NB4 (cell line): ENCODE data around the gene AFMID.
A peak's percentile ranks its signal among the peaks of the same experiment; 100 is the strongest.
"Not testable (repeated sequence)": the region's sequence is repeated elsewhere in the genome, so short reads cannot be mapped to it uniquely, and the experiment has no call there.

ENCODE experiments used
- DNase-seq: peaks from one replicate; pipeline ENCODE4 v3.0.0; 2010; ENCODE audit warnings: low read depth
- H3K4me3 ChIP-seq: one replicate; pipeline ENCODE4 v1.5.1; 2011; ENCODE audit warnings: mild to moderate bottlenecking, low read depth, low read length, moderate library complexity
- MYC ChIP-seq: IDR thresholded peaks from 2 replicates; pipeline ENCODE4 v1.6.1; 2011; ENCODE audit warnings: low read depth, low read length
- POLR2A ChIP-seq: IDR thresholded peaks from 2 replicates; pipeline ENCODE4 v1.6.1; 2011; ENCODE audit warnings: mild to moderate bottlenecking; ENCODE audit not compliant: insufficient read length; ENCODE audit errors: extremely low read depth
- TF ChIP-seq, protein P1 (sequence below): IDR thresholded peaks from 2 replicates; pipeline ENCODE4 v1.6.1; 2011; ENCODE audit warnings: low read depth, low read length
- TF ChIP-seq, protein P2 (sequence below): IDR thresholded peaks from one replicate; pipeline ENCODE4 v1.5.1; 2012; ENCODE audit warnings: low read depth, low read length

The AFMID gene

DNA sequence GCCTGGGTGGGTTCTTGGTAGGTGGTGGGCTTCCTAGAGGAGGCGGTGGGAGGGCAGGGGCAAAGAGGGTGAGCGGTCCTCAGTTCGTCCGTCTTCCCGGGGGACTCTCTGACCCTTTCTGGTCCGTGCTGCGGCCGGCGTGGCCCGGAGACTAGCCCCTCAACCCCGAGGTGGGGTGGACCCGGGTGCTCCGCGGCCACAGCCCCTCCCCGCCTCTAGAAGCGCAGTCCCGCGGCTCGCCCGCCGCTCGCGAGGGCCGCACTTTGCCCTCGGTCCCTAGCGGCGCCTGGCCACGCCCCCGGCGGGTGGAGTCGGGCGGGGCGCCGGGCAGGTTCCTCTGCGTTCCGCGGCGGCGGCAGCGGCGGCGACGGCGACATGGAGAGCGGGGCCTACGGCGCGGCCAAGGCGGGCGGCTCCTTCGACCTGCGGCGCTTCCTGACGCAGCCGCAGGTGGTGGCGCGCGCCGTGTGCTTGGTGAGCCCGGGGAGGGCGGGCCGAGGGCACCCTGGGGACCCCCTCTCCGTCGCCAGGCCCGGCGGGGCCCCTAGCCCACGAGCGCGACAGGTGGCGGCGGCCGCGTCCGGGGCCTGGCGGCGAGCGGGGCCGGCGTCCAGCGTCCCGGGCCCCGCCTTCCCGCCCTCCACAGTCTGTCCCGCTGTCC, 18.8 kb upstream of the AFMID start, which contains the start of gene SYNGR2:
Gene SYNGR2, plus strand, starts transcription at position 340 of the 661 bp plus-strand sequence. Its CDS starts 36 bp downstream, at position 376.
- peak within 1 kb of the TSS; percentile 53 for H3K4me3 ChIP-seq
- DNase-seq, result peak; percentile 85
- TF ChIP-seq, protein P1, sequence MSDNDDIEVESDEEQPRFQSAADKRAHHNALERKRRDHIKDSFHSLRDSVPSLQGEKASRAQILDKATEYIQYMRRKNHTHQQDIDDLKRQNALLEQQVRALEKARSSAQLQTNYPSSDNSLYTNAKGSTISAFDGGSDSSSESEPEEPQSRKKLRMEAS, result no peak
- TF ChIP-seq POLR2A, result peak; percentile 78
- TF ChIP-seq, protein P2, sequence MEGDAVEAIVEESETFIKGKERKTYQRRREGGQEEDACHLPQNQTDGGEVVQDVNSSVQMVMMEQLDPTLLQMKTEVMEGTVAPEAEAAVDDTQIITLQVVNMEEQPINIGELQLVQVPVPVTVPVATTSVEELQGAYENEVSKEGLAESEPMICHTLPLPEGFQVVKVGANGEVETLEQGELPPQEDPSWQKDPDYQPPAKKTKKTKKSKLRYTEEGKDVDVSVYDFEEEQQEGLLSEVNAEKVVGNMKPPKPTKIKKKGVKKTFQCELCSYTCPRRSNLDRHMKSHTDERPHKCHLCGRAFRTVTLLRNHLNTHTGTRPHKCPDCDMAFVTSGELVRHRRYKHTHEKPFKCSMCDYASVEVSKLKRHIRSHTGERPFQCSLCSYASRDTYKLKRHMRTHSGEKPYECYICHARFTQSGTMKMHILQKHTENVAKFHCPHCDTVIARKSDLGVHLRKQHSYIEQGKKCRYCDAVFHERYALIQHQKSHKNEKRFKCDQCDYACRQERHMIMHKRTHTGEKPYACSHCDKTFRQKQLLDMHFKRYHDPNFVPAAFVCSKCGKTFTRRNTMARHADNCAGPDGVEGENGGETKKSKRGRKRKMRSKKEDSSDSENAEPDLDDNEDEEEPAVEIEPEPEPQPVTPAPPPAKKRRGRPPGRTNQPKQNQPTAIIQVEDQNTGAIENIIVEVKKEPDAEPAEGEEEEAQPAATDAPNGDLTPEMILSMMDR, result no peak
- TF ChIP-seq MYC, result peak; percentile 37; the same call in 1 of the 2 replicates

DNA sequence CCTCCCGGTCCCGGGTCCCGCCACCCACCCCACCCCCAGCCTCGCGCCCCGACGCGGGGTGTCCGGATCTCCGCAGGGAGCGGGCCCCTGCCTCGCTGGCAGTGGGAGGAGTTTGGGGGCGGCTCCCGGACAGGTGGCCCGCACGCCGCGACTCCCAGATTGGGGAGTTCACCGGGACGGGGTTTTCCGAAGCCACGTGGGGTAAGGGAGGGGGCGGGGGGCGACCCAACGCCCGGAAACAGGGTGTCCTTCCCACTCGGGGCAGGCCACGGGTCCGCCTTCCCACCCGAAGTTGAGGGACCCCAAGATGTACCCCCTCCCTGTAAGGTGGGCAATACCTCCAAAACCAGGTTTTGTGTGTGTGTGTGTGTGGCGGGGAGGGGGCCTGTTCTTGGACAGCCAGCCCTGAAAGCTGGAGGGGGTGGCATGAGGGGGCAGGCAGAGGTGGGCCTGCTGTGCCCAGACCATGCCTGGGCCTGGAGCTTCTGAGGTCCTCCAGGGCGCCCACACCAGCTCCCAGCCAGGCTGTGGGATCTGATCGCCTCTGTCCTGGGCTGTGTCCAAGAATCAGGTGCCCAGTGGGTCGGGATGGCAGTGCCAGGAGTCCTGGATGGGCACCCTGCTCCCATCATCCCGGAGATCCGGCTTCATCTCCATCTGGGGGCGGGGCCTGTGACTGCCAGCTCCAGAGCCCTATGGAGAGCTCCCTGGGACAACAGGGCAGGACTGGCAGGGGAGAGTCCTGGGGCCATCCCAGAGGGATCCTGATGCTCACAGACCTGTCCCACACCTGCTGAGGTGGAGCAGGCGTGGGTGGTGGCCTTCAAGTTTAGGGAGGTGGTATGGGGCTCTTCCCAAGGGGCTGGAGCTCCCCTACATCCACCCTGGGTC, 18.0 kb upstream of the AFMID start:
- TF ChIP-seq, protein P1, result peak; percentile 56
- TF ChIP-seq MYC, result no peak
- peak; percentile 35 for DNase-seq

DNA sequence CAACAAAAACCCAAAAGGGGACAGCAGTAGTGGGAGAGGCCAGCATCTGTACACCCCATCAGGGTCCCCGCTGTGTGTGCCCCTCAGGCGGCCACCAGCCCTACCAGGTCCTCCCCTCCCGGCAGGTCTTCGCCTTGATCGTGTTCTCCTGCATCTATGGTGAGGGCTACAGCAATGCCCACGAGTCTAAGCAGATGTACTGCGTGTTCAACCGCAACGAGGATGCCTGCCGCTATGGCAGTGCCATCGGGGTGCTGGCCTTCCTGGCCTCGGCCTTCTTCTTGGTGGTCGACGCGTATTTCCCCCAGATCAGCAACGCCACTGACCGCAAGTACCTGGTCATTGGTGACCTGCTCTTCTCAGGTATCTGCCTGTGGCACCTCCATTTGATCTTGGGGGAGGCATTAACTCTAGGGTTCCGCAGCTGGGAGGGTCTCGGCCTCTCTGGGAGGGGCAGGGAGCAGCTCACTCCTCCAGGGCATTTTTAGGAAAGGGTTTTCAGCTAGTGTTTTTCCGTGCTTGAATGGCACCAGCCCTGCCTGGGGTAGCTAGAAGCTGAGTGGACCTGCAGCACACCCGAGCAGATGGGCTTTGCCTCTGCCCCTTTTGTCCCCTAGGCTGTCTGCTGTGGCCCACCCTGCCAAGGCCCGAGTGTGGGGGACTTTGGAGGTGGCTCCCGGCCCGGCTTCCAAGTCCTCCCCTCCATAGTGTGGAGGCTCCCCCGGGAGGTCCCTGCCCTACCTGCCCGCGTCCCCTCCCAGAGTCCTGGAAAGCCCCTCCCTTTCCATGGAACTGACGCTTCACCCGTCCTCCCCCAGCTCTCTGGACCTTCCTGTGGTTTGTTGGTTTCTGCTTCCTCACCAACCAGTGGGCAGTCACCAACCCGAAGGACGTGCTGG, 16.2 kb upstream of the AFMID start:
- no peak for DNase-seq
- TF ChIP-seq POLR2A (no peak), MYC (no peak)
- TF ChIP-seq, protein P1, result no peak
- TF ChIP-seq, protein P2, result no peak
- H3K4me3 ChIP-seq, result no peak overlapping the region

More for the DNA sequence above, 18.0 kb upstream of the AFMID start:
- peak overlapping the region; percentile 53 for H3K4me3 ChIP-seq

DNA sequence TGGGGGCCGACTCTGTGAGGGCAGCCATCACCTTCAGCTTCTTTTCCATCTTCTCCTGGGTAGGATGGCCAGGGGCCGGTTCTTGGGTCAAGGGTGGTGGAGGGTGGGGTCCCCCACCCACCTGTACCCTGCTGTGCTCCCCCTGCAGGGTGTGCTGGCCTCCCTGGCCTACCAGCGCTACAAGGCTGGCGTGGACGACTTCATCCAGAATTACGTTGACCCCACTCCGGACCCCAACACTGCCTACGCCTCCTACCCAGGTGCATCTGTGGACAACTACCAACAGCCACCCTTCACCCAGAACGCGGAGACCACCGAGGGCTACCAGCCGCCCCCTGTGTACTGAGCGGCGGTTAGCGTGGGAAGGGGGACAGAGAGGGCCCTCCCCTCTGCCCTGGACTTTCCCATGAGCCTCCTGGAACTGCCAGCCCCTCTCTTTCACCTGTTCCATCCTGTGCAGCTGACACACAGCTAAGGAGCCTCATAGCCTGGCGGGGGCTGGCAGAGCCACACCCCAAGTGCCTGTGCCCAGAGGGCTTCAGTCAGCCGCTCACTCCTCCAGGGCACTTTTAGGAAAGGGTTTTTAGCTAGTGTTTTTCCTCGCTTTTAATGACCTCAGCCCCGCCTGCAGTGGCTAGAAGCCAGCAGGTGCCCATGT, 15.4 kb upstream of the AFMID start:
- DNase-seq, H3K4me3 ChIP-seq: not testable (repeated sequence)

DNA sequence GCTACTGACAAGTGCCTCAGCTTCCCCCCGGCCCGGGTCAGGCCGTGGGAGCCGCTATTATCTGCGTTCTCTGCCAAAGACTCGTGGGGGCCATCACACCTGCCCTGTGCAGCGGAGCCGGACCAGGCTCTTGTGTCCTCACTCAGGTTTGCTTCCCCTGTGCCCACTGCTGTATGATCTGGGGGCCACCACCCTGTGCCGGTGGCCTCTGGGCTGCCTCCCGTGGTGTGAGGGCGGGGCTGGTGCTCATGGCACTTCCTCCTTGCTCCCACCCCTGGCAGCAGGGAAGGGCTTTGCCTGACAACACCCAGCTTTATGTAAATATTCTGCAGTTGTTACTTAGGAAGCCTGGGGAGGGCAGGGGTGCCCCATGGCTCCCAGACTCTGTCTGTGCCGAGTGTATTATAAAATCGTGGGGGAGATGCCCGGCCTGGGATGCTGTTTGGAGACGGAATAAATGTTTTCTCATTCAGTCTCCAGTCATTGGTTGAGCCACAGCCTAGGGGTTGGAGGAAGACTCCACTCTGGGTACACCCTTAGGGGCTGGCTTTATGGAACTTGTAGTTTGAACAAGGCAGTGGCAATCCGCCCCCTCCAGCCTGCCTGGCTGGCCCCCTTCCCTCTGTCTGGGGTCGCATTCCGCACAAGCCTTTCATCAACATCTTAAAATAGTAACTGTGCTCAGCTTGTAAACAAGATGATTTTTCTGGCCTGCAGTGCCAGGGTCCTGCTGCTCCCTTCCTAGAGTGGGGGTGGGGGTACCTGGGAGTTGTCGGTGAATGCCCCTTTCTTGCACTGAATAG, 14.7 kb upstream of the AFMID start:
- DNase-seq, result peak; percentile 58
- TF ChIP-seq, protein P2, result no peak
- TF ChIP-seq, protein P1, result no peak
- TF ChIP-seq POLR2A (no peak), MYC (no peak)
- H3K4me3 ChIP-seq, result no peak overlapping the region
